A673 (cell line): ENCODE data around the gene PRKAG2.

Source experiments
- EZH2 ChIP-seq: fragments of 200-600 bp; sonication (generic); IDR thresholded peaks from 2 replicates; pipeline ENCODE4 v1.6.1; 2017; ENCODE audit warnings: borderline replicate concordance, low read depth, mild to moderate bottlenecking, mixed read lengths, antibody characterized with exemption, low read length; ENCODE audit not compliant: poor library complexity, severe bottlenecking
- TF ChIP-seq, protein P1 (sequence below): fragments of 300-800, 200-600 bp; sonication (generic); conservative IDR thresholded peaks from 2 replicates; pipeline ENCODE4 v1.5.1; 2017; ENCODE audit warnings: low read depth, mild to moderate bottlenecking, antibody characterized with exemption, low read length, moderate library complexity, mixed read lengths

GRCh38 chr7:151699147-151699927, 177.6 kb downstream of the PRKAG2 start:
- TF ChIP-seq, protein P1, sequence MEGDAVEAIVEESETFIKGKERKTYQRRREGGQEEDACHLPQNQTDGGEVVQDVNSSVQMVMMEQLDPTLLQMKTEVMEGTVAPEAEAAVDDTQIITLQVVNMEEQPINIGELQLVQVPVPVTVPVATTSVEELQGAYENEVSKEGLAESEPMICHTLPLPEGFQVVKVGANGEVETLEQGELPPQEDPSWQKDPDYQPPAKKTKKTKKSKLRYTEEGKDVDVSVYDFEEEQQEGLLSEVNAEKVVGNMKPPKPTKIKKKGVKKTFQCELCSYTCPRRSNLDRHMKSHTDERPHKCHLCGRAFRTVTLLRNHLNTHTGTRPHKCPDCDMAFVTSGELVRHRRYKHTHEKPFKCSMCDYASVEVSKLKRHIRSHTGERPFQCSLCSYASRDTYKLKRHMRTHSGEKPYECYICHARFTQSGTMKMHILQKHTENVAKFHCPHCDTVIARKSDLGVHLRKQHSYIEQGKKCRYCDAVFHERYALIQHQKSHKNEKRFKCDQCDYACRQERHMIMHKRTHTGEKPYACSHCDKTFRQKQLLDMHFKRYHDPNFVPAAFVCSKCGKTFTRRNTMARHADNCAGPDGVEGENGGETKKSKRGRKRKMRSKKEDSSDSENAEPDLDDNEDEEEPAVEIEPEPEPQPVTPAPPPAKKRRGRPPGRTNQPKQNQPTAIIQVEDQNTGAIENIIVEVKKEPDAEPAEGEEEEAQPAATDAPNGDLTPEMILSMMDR: no peak
- TF ChIP-seq EZH2: no peak
